ENCODE data around the gene ANTXR1.

ANTXR1 gene

DNA sequence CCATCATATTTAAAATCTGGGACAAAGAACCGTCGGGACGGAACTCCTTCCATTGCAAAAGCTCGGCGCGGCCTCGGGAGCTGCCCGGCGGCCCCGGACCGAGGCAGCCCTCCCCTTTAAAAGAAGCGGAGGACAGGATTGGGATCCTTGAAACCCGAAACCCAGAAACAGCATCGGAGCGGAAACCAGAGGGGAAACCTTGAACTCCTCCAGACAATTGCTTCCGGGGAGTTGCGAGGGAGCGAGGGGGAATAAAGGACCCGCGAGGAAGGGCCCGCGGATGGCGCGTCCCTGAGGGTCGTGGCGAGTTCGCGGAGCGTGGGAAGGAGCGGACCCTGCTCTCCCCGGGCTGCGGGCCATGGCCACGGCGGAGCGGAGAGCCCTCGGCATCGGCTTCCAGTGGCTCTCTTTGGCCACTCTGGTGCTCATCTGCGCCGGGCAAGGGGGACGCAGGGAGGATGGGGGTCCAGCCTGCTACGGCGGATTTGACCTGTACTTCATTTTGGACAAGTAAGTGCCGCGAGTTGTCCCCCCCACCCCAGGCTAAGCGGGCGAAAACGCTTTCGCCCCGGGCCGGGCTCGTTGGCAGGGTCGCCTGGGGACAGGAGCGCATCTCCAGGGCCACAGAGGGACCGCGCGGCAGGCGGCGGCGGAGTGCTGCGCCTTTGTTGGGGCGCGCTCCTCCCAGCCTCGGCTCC lies at the start of gene ANTXR1:
Gene ANTXR1, plus strand, starts transcription at position 38 of the 698 bp plus-strand sequence. Its CDS starts 321 bp downstream, at position 359.
- no peak for DNase-seq

DNA sequence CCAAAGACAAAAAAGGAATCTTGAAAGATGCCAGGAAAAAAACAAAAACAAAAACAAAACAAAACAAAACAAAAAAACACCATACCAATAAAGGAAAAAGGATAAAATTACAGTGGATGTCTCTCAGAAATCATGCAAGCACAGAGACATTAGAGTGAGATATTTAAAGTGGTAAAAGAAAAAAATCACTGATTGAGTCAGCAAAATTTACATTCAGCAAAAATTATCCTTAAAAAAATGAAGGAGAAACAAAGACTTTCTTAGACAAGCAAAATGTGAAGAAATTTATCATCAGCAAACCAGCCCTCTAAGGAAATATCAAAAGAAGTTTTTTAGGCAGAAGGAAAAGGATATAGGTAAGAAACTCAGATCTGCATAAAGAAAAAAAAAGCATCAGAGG lies 48.7 kb upstream of the ANTXR1 start:
- no peak for DNase-seq

DNA sequence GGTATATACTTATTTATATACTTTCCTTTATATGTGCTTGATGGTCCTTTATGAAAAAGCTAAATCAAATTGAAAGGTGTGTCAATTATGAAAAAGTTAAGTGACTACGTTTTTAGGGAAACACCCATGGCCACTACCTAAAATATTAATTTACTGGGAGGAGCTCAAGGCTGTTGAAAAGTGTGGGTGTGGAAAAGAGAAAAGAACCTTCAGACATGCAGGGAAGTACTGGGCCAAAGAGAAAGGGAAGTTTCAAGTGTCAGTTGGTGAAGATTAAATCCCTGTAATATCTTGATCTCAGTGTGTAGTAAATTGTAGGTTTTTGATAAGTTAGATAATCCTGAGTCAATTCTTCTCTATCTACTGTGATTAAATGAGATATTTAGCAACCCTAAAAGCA lies 44.8 kb upstream of the ANTXR1 start:
- DNase-seq = no peak

DNA sequence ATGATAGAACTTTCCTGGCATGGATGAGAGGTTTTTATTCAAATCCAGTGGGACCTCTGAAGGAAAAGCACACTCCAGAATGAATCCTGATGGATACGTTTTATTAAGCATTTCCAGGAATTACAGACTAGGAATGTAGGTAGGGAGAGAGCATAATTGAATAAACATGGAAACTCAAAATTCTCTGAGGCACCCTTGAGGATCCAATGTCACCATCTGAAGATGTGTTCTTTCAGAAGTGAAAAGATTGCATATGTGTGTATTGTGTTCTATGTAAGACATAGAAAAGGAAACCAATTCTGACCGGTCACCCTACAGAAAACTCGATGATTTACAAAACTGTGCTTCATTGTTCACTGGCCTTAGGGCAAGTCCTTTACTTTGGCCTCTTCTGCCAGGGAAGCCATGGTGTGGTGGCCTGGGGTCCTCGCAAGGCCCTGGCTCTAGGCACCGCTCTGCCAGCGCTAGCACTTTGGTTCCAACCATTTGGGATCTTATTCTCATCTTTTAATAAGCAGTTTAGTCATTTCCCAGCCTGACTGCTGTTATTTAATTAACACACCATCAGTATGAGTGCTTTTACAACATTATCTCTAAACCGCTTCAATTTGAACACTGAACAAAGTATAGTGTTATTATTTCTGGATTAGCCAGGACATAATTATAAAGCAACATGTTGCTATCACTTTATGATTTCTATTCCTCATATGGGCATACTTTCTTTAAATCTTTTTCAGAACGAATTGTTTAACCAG lies 43.1 kb upstream of the ANTXR1 start:
- DNase-seq = no peak

DNA sequence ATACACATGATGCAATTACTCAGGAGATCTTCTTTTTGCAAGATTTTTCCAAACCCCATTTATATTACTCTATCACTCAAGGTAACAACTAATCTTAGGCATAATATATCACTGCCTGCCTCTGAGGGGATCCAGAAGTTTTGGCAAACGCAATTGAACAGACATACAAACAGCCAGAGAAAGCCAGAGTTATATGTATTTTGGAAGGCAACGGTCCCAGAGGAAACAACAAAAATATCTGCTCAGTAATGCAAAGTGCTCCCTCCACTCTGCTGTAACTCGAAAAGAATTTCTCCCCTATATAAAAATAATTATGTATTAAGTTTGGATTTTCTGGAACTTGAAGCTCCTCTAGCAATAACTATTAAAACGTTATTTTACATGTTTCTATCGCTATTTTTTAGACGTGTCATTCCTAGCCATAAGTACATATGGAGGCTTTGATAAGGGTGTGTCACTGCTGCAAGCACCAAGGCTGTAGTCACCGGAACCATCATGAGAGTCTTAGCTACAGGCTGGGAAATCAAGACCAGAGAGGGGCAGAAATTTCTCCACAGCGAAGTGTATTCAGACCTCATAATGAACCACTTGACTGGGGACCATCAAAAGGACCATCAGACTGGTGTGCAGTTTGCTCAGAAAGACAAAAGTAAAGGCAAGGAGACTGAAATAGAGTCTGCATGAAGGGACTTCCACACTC lies 42.3 kb upstream of the ANTXR1 start:
- DNase-seq = no peak

DNA sequence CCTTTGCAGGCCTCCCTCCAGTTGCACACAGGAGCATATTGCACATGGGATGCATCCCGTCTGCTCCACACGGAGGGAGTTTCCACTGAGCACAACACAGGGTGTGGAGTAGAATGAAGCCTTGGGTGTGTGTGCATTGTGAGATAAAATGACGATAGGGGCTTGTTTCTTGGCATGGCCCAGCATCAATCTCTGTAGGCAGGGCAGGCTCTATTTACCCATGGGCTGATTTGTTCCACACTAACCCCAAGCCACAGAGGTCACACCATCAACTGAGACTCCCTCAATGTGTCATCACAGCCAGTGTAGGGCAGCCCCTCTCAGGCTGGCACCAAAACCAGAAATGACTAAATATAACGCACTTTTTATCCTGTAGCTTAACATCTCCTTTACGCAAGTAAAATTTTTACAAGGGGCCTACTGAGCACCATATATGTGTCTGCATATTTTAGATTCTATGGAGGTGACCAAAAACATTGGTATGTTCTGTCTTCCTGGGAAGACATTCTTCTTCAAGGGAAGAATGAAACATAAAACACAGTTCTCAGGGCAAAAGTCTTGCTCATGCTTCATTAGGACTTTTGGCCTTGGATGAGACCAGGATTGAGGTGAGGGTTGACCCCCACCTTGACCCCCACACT lies 41.3 kb upstream of the ANTXR1 start:
- no peak for DNase-seq

DNA sequence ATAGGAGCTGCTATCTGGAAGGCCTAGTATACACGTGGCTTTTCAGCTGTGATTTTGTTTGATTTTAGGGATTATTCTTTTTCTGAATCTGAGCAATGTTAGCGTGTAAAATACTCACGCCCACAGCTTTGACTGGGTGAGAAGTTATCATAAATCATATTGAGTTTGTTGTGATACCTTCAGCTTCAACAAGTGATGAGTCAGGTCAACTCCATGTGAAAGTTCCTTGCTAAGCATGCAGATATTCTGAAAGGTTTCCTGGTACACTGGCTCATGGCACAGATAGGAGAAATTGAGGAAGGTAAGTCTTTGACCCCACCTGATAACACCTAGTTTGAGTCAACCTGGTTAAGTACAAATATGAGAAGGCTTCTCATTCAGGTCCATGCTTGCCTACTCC lies 38.7 kb upstream of the ANTXR1 start, which contains the start of gene GKN1:
Gene GKN1, plus strand, starts transcription at position 386 of the 400 bp plus-strand sequence. CDS start 42 bp downstream, outside the sequence.
- no peak for DNase-seq

DNA sequence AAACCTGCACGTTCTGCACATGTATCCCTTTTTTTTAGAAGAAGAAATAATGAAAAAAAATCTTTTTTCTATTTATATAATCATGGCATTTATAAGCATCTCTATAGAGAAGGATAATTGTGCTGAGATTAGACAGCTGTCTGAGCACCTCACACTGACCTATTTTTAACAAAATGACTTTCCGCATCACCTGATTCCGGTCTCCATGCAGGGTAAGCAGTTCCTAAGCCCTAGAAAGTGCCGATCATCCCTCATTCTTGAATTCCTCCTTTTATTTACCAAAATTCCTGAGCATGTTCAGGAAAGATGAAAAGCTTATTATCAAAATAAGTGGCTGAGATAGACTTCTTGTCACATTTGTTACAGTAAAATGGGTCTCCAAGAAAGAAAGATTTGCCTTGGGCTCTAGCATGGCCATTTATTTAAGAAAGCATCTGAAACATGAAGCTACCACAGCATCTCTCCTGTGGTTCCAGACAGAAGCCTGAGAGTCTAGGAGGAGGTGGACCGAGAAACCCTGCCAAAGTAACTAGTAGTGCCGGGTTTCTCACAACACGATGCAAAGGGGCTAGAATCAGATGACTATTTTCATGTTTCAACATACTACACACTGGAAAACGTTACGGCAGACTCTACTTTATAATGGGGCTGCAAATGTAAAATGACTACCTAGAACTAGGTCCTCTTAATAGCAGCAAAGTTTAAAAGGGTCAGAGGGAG lies 37.9 kb upstream of the ANTXR1 start:
- DNase-seq = no peak

DNA sequence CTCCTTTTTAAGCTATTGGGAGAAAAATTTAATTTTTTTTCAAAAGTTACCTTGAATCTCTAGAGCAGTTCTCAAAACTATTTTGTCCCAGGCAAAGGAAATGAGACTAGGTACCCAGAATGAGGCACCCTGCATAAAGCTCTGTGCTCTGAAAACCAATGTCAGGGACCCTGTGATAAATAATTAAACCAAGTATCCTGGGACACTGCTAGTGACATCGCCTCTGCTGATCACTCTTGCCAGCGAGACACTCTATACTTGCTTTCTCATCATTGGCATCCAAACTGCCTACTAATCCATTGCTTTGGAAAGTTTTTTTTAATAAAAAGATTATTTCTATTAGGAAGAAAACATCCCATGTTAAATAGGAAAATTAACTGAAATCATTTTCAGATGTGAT lies 37.1 kb upstream of the ANTXR1 start:
- no peak for DNase-seq

DNA sequence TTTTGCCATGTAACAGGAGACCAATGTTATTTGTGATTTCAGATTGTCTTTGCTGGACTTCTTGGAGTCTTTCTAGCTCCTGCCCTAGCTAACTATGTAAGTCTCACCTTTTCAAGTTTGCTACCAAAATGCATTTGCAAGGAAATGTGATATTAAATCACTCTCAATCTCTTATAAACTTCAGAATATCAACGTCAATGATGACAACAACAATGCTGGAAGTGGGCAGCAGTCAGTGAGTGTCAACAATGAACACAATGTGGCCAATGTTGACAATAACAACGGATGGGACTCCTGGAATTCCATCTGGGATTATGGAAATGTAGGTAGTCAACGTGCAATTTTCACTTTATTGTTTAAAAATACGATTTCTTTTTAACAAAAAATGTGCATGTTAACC lies 35.5 kb upstream of the ANTXR1 start:
- no peak for DNase-seq

DNA sequence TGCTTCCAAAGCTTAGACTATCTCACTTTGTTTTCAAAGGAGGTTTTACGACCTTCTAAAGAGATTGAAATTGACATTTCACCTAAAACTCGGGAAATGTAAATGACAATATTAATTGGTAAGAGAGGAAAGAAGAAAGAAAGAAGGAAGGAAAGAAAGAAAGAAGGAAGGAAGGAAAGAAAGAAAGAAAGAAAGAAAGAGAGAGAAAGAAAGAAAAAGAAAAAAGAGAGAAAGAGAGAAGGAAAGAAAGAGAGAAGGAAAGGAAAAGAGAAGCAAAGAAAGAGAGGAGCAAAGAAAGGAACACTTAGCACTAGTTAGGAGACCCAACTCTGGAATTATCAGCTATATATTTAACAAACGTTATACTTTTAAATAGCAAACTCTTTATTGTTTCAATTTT lies 34.9 kb upstream of the ANTXR1 start:
- DNase-seq = no peak

DNA sequence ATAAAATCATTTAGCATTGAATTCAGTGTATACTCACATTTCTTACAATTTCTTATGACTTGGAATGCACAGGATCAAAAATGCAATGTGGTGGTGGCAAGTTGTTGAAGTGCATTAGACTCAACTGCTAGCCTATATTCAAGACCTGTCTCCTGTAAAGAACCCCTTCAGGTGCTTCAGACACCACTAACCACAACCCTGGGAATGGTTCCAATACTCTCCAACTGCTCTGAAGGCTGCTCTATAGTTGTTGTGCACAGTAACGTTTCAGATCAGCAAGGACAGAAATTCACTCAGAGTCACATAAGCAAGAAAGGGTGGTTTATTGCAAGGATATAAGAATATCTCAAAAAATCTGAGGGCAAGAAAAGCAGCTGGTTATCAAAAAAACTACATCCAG lies 32.0 kb upstream of the ANTXR1 start:
- no peak for DNase-seq

DNA sequence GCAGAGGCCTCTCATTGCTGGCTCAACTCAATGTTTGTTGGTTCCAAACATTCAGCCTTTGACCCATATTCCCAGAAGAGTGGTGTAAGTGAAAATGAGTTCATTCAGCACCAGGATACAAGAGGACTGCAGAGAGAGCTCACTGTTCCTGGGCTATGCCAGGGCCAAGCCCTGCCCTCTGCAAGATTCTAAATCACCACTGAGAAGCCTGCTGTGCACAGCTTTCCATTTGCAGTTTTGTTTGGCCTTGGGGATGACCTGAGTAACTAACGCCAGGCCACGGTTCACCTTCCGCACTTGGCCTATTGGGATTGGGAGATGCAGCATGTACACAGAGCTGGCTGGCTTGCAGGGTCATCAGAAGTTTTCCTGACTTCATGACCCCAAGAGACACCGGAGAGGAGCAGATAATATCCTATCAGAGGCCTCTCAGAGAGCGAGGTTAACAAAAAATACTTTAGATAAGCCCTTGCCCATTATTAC lies 25.9 kb upstream of the ANTXR1 start:
- no peak for DNase-seq

DNA sequence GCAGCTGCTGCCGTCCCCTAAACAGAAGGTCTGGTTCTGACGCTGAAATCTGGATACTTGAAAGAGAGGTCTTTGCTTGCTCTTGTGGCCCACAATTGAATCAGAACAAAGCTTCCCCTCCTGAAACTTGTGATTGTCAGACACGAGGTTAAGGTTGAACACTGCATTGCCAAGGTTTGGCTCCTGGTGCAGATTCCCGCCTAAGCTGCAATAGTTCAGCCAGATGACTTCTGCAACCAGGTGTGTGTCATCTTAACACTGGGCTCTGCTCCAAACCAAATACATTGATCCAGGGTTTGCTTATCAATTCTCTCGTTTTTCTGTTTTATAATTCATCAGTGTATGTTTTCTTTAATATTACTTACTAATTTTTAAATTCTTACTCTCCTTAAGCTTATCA lies 23.9 kb upstream of the ANTXR1 start:
- no peak for DNase-seq

DNA sequence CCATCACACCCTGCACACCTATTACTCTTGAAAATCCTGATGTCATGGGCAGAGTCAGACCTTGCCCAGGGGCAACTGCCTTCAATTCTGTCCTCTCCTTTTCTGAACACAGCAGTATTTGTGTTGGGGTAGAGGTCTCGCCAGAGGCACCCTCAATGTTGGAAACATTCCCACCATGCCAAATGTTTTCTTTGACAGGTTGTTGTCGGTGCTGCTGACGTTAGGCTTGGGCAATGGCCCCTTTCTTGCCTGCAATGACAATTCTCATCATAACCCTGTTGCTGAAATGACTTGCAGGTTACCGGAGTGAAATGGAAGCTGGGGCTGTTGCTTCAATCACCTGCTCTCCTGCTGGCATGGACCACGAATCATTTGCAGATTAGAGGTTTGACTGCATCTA lies 20.6 kb upstream of the ANTXR1 start:
- DNase-seq = no peak

DNA sequence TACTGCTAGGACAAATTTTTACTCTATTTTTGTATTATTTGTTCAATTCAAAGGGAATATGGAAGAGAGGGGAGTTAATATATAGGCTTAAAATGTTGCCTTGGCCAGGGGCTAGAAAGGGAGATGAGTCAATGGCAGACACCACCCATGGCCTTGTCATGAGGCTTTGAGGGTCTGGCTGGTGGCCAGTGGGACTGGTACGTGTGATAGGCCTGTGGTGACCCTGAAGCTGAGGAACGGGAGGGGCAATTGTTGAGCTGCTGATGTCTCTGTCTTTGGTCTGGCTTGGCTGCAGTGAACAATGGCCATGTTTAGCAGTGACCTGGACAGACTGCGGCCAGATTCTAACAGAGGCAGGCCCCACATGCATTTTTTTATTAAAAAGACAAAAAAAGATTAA lies 20.0 kb upstream of the ANTXR1 start:
- no peak for DNase-seq

DNA sequence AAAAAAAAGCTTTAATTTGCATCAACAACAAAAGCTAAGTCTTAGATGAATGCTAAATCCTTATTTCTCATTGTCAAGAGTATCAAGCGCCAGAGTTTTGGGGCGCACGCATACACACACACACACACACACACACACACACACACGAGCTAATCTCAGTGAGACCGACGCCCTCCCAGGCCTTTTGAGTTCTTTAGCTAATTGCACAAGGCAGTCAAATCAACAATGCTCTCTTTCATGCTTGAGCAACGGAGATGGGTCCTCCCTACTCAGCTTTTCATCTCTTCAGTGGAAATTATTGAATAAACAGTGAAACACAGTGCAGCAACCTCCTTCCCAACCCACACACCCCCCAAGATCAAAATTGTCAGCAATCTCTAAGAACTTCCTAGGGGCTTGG lies 19.3 kb upstream of the ANTXR1 start:
- no peak for DNase-seq

DNA sequence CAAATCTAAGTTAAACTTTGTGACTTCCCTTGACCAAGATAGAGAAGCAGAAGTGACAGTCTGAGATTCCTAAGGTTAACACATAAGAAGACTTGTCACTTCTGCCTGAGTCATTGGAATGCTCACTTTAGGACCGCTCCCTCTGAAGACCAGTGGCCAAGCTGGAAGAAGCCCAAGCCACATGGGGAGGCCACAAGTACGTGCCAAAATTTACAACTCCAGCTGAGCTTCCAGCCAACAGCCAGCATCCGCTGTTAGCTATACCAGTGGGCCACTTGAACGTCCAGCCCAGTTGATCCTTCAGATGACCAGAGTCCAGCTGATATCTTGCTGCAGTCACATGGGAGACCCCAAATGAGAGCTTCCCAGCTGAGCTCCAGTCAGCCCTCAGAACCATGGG lies 18.1 kb upstream of the ANTXR1 start:
- DNase-seq = no peak

DNA sequence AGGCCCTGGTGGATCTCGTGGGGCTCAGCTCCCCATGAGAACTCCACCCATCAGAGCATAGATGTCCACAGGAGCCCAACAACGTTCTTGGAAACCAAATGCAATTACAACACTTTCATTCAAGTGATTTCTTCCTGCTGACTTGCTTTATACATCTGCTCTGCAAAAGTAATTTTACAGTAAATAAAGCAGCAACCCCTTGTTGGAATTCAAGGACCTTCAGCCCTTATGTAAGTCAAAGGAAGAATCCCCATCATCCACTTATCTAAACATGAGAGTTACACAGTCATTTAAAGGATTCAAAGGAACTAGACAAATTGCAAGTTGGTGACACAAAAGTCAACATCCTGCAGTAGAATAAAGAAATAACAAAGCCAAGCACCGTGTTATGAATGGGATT lies 17.1 kb upstream of the ANTXR1 start:
- DNase-seq = no peak

DNA sequence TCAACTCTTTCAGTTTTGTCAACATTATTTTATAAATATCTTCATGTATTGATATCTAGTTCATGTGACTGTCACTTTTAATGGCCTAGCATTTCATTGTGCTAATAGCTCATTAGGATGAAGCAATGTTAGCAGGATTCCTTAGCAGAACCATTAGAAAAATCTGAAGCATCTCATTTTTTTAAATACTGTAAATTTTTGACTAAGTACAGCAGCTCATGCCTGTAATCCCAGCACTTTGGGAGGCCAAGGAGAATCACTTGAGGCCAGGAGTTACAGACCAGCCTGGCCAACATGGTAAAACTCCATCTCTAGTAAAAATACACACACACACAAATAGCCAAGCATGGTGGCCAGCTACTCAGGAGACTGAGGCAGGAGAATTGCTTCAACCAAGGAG lies 15.6 kb upstream of the ANTXR1 start:
- no peak for DNase-seq

DNA sequence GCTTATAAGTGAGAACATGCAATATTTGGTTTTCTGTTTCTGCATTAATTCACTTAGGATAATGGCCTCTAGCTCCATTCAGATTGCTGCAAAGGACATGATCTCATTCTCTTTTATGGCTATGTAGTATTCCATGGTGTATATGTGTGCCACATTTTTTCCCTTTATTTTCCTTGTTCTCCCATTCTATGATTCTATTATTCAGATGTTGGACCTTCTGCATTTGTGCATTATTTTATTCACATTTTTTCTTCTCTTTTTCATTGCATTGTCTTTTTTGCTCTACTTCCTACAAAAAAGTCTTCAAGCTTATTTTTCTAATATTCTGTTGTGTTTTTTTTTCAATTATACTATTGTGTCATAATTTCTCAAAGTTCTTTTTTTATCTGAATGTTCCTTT lies 11.1 kb upstream of the ANTXR1 start:
- DNase-seq = no peak

DNA sequence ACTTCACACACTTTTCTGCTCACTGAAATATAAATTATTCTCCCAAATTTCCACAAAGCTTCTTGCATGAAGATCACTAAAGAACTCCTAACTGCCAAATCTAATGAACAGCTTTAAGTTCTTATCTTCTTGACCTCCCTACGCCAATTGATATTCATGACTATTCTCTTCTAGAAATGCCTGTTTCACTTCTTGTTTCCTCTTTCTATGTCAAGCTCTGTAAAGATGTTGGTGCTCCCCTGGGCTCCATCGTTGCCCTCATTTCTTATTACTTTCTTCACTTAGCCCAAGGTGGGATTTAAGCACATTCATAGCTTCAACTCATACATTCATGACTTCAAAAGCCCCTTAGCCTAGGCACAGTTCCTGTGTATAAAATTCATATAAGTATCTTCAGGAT lies 9.2 kb upstream of the ANTXR1 start:
- DNase-seq = no peak

DNA sequence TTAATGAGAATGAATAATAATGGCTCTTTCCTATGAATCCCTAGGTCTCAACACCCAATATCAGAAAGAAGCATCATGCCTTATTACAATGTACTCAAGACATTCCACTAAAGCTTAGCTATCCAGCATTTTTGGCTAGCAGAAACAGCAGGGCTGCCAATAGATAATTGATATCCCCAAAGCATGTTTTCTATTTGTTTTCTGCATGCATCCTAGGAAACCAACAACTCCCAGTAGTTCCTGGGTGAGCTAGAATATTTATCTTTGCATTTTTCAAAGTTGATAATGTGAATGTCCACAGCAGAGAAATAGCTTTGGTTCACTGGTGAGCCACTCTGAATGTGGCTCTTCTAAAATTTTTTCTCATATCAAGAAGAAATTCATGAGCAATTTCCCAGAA lies 5.8 kb upstream of the ANTXR1 start:
- no peak for DNase-seq
